Activated naive CD4-positive, alpha-beta T cell treated with anti-CD3 and anti-CD28 coated beads, Interleukin-2, amount 50 U/mL, for 24 hours (primary cell): ENCODE measurements around the gene CPAMD8.

ENCODE experiments used
- H3K27ac Mint-ChIP-seq: one replicate; pipeline ENCODE4 v1.8.0; 2021; ENCODE audit warnings: mild to moderate bottlenecking, mixed read lengths
- H3K27me3 Mint-ChIP-seq: one replicate; pipeline ENCODE4 v1.8.0; 2021; ENCODE audit warnings: mixed read lengths
- H3K36me3 Mint-ChIP-seq: one replicate; pipeline ENCODE4 v1.8.0; 2021; ENCODE audit warnings: mixed read lengths
- H3K4me1 Mint-ChIP-seq: one replicate; pipeline ENCODE4 v1.8.0; 2021; ENCODE audit warnings: mixed read lengths
- H3K4me3 Mint-ChIP-seq: one replicate; pipeline ENCODE4 v1.8.0; 2021; ENCODE audit warnings: mild to moderate bottlenecking, mixed read lengths
- H3K9me3 Mint-ChIP-seq: one replicate; pipeline ENCODE4 v1.8.0; 2021; ENCODE audit warnings: mixed read lengths

Gene CPAMD8

GRCh38 chr19:16891696-16892382, 134.8 kb downstream of the CPAMD8 start:
- no peak overlapping the region for H3K4me3 Mint-ChIP-seq
- no peaks in the 10 kb centered on the region for H3K36me3 Mint-ChIP-seq
- no peak overlapping the region for H3K27ac Mint-ChIP-seq
- no peaks in the 10 kb centered on the region for H3K9me3 Mint-ChIP-seq
- peaks cover 10% of the 10 kb centered on the region for H3K27me3 Mint-ChIP-seq
- peaks cover 3% of the 10 kb centered on the region for H3K4me1 Mint-ChIP-seq

- Mint-ChIP-seq H3K4me1 (peaks cover 3% of the 10 kb centered on the region), H3K4me3 (no peak overlapping the region)
Measured at GRCh38 chr19:16890461-16891184, 136.0 kb downstream of the CPAMD8 start.

GRCh38 chr19:16889883-16890460, 136.6 kb downstream of the CPAMD8 start:
- H3K4me3 Mint-ChIP-seq: no peak overlapping the region
- no peak overlapping the region for H3K27ac Mint-ChIP-seq
- peaks cover 3% of the 10 kb centered on the region for H3K4me1 Mint-ChIP-seq
- H3K9me3 Mint-ChIP-seq: no peaks in the 10 kb centered on the region
- no peaks in the 10 kb centered on the region for H3K36me3 Mint-ChIP-seq
- H3K27me3 Mint-ChIP-seq: peaks cover 7% of the 10 kb centered on the region

More at GRCh38 chr19:16890461-16891184, 136.0 kb downstream of the CPAMD8 start:
- H3K36me3 Mint-ChIP-seq: no peaks in the 10 kb centered on the region
- peaks cover 10% of the 10 kb centered on the region for H3K27me3 Mint-ChIP-seq
- no peak overlapping the region for H3K27ac Mint-ChIP-seq
- no peaks in the 10 kb centered on the region for H3K9me3 Mint-ChIP-seq

- Mint-ChIP-seq H3K4me1 (peaks cover 3% of the 10 kb centered on the region), H3K9me3 (no peaks in the 10 kb centered on the region), H3K4me3 (no peak overlapping the region), H3K27me3 (peaks cover 5% of the 10 kb centered on the region), H3K27ac (no peak overlapping the region), H3K36me3 (no peaks in the 10 kb centered on the region)
Measured at GRCh38 chr19:16889366-16889882, 137.2 kb downstream of the CPAMD8 start.

GRCh38 chr19:16888629-16889365, 137.8 kb downstream of the CPAMD8 start, which contains the start of gene F2RL3:
TSS of gene F2RL3 (plus strand) at chr19:16888999. CDS start at chr19:16889190, 191 bp downstream.
- peaks cover 3% of the 10 kb centered on the region for H3K4me1 Mint-ChIP-seq
- no peaks in the 10 kb centered on the region for H3K9me3 Mint-ChIP-seq
- H3K27me3 Mint-ChIP-seq: peaks cover 5% of the 10 kb centered on the region
- no peak within 1 kb of the TSS for H3K27ac Mint-ChIP-seq
- no peak within 1 kb of the TSS for H3K4me3 Mint-ChIP-seq
- no peaks in the 10 kb centered on the region for H3K36me3 Mint-ChIP-seq

- peaks cover 6% of the 10 kb centered on the region for H3K9me3 Mint-ChIP-seq
- H3K27me3 Mint-ChIP-seq: peaks cover 4% of the 10 kb centered on the region
- H3K27ac Mint-ChIP-seq: no peak overlapping the region
- no peak overlapping the region for H3K4me3 Mint-ChIP-seq
- peaks cover 3% of the 10 kb centered on the region for H3K4me1 Mint-ChIP-seq
- peaks cover 2% of the 10 kb centered on the region for H3K36me3 Mint-ChIP-seq
Measured at GRCh38 chr19:16887353-16888265, 139.0 kb downstream of the CPAMD8 start.

- Mint-ChIP-seq H3K27ac (no peak overlapping the region), H3K36me3 (peaks cover 6% of the 10 kb centered on the region), H3K4me3 (no peak overlapping the region), H3K27me3 (peaks cover 2% of the 10 kb centered on the region), H3K4me1 (peaks cover 3% of the 10 kb centered on the region), H3K9me3 (peaks cover 6% of the 10 kb centered on the region)
Measured at GRCh38 chr19:16886305-16886880, 140.2 kb downstream of the CPAMD8 start.

GRCh38 chr19:16885166-16885565, 141.4 kb downstream of the CPAMD8 start:
- Mint-ChIP-seq H3K4me1 (peaks cover 3% of the 10 kb centered on the region), H3K27me3 (peaks cover 2% of the 10 kb centered on the region), H3K36me3 (peaks cover 10% of the 10 kb centered on the region), H3K4me3 (no peak overlapping the region), H3K9me3 (peaks cover 6% of the 10 kb centered on the region), H3K27ac (no peak overlapping the region)

- peaks cover 21% of the 10 kb centered on the region for H3K36me3 Mint-ChIP-seq
- H3K4me1 Mint-ChIP-seq: peaks cover 2% of the 10 kb centered on the region
- H3K4me3 Mint-ChIP-seq: no peak overlapping the region
- H3K27me3 Mint-ChIP-seq: peaks cover 1% of the 10 kb centered on the region
- no peak overlapping the region for H3K27ac Mint-ChIP-seq
- peaks cover 6% of the 10 kb centered on the region for H3K9me3 Mint-ChIP-seq
Measured at GRCh38 chr19:16883522-16883921, 143.1 kb downstream of the CPAMD8 start.

- Mint-ChIP-seq H3K36me3 (peaks cover 24% of the 10 kb centered on the region), H3K4me3 (no peak overlapping the region), H3K4me1 (no peaks in the 10 kb centered on the region), H3K9me3 (peaks cover 6% of the 10 kb centered on the region), H3K27ac (no peak overlapping the region), H3K27me3 (no peaks in the 10 kb centered on the region)
Measured at GRCh38 chr19:16882146-16882545, 144.5 kb downstream of the CPAMD8 start.

GRCh38 chr19:16880884-16881554, 145.6 kb downstream of the CPAMD8 start:
- H3K27me3 Mint-ChIP-seq: no peaks in the 10 kb centered on the region
- peaks cover 24% of the 10 kb centered on the region for H3K36me3 Mint-ChIP-seq
- H3K27ac Mint-ChIP-seq: no peak overlapping the region
- H3K4me1 Mint-ChIP-seq: no peaks in the 10 kb centered on the region
- no peak overlapping the region for H3K4me3 Mint-ChIP-seq
- peaks cover 6% of the 10 kb centered on the region for H3K9me3 Mint-ChIP-seq

GRCh38 chr19:16878181-16878965, 148.2 kb downstream of the CPAMD8 start:
- no peak overlapping the region for H3K27ac Mint-ChIP-seq
- no peaks in the 10 kb centered on the region for H3K27me3 Mint-ChIP-seq

GRCh38 chr19:16877581-16877980, 149.0 kb downstream of the CPAMD8 start:
- no peaks in the 10 kb centered on the region for H3K9me3 Mint-ChIP-seq
- H3K4me3 Mint-ChIP-seq: no peak overlapping the region
- H3K27me3 Mint-ChIP-seq: no peaks in the 10 kb centered on the region
- no peak overlapping the region for H3K27ac Mint-ChIP-seq
- H3K4me1 Mint-ChIP-seq: peaks cover 15% of the 10 kb centered on the region
- H3K36me3 Mint-ChIP-seq: peaks cover 26% of the 10 kb centered on the region

More at GRCh38 chr19:16878181-16878965, 148.2 kb downstream of the CPAMD8 start:
- Mint-ChIP-seq H3K4me1 (peaks cover 15% of the 10 kb centered on the region), H3K36me3 (peaks cover 28% of the 10 kb centered on the region), H3K4me3 (no peak overlapping the region), H3K9me3 (peaks cover 6% of the 10 kb centered on the region)
